22Rv1 (cell line): ENCODE results near the gene ZYX.

Source experiments
- H3K27ac ChIP-seq: fragments of 450-650 bp; 2 replicates; pipeline ENCODE4 v1.5.1; 2017
- CTCF ChIP-seq: fragments of 450-650 bp; IDR thresholded peaks from 2 replicates; pipeline ENCODE4 v1.5.1; 2017; ENCODE audit warnings: mild to moderate bottlenecking
- ZFX ChIP-seq: fragments of 450-650 bp; IDR thresholded peaks from 2 replicates; pipeline ENCODE4 v1.6.1; 2017; ENCODE audit warnings: antibody characterized with exemption, borderline replicate concordance

ZYX gene

DNA sequence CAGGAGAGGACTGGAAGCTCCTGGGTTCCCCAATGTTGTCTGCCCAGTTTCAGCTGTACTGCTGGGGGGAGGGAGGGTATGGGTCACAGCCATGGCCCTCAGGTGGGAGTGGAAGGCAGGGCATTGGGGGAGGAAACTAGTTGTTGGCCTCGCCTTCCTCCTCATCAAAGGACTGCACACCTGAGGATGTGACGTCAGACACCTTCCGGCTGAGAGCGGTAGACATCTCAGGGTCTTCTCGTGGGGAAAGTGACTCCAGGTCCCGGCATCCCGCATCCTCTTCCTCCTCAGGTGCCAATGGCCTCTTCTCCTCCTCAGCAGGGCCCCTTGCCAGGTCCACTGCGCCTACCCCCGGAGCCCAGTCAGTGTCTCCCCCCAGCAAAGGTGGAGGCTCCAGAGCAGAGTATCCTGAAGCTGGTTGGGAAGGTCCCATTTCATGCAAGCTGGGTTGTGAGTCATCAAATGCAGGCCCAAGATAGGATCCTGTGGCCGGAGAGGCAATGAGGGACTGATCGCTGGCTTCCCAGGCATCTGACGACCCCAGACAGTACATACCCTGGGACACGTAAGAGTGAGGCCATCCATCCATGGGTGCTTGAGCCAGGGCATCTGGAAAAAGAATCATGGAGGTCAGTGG, 24.6 kb upstream of the ZYX start:
- TF ChIP-seq CTCF: no peak
- TF ChIP-seq ZFX: no peak
- no peak overlapping the region for H3K27ac ChIP-seq

DNA sequence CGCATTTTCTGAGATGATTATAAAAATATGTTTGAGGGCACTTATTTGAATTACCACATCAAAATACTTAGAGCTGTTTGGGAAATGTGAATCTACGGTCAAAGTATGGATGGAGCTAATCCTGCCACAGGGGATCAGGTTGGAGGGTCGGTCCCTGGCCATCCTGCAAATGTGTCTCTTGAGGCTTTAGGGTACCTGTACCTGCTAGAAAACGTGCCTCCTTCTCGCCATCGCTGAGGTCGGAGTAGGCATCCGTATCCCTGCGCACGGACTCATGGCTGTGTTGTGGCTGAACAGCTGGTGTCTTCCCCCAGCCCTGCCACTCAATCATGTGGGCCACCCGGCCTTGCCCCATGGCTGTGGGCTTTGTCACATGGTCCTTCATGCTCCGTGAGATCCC, 22.5 kb upstream of the ZYX start:
- no peak for TF ChIP-seq CTCF
- TF ChIP-seq ZFX: no peak

GRCh38 chr7:143359771-143360353, 21.3 kb upstream of the ZYX start:
- H3K27ac ChIP-seq: no peak overlapping the region
- TF ChIP-seq ZFX (no peak), CTCF (no peak)

More for the DNA sequence above, 22.5 kb upstream of the ZYX start:
- H3K27ac ChIP-seq: no peak overlapping the region

- TF ChIP-seq ZFX: no peak
- no peak for TF ChIP-seq CTCF
- no peak overlapping the region for H3K27ac ChIP-seq
Measured at GRCh38 chr7:143360788-143361551, 20.2 kb upstream of the ZYX start.

DNA sequence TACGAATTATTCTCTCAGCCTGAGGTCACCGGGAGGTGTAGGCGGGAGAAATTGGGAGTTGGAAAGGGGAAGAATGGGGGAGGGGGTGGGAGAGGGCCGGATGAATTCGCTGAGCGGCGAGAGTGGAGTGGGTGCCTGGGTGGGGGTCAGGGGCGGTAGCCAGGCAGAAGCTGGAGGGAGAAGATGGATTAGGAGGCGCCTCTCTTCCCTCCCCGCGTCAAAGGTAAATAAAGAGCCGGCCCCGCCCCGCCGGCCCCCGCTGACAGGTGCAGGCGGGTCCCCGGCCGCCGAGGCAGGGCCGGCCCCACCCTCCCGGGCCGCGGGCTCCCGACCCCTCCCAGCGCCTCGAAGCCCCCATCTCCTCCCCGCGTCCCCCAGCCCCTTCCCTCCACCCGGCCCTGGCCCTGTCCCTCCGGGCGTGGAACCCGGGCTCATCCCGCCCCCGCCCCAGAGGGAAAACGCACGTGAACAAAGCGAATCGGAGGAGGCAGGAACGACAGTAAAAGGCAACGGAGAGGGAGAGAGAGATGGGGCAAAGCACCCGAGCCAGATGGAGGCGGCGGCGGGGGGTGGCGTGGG, 19.5 kb upstream of the ZYX start:
- TF ChIP-seq CTCF: no peak
- TF ChIP-seq ZFX: no peak
- H3K27ac ChIP-seq: no peak overlapping the region

GRCh38 chr7:143362131-143363015, 18.8 kb upstream of the ZYX start, which contains the start of gene FAM131B:
Gene FAM131B (minus strand): TSS chr7:143362713. CDS start chr7:143362603, 110 bp downstream.
- no peak within 1 kb of the TSS for H3K27ac ChIP-seq
- no peak for TF ChIP-seq ZFX
- no peak for TF ChIP-seq CTCF
